ENCODE data around the gene NOSIP.

Gene NOSIP

GRCh38 chr19:49590071-49590970 lies 10.0 kb upstream of the NOSIP start:
- peaks cover 0 to 12% of the 10 kb centered on the region in 2 donors for H3K36me3 ChIP-seq (ENCODE audit: control insufficient read depth in 1 of 2, insufficient read depth in 2 of 2, low read length in 2 of 2)
- peaks cover 15 to 23% of the 10 kb centered on the region in 2 donors for H3K4me1 ChIP-seq (ENCODE audit: control insufficient read depth in 1 of 2, insufficient read depth in 2 of 2, low read length in 2 of 2)
- no peaks in the 10 kb centered on the region for H3K27me3 ChIP-seq (ENCODE audit: control insufficient read depth in 1 of 2, insufficient read depth in 2 of 2, low read length in 2 of 2)
- no peaks in the 10 kb centered on the region for H3K9me3 ChIP-seq (ENCODE audit: control insufficient read depth in 1 of 2, low read length in 2 of 2)
- H3K27ac ChIP-seq (ENCODE audit: low read depth, low read length): peak overlapping the region; percentile 93
- H3K9ac ChIP-seq (ENCODE audit: low read depth in 1 of 2, low read length in 2 of 2): peak overlapping the region; percentile 94 to 95
- H3K4me3 ChIP-seq (ENCODE audit: low read depth in 1 of 2, low read length in 2 of 2): peak overlapping the region; percentile 78 to 93

GRCh38 chr19:49589502-49589905 lies 9.1 kb upstream of the NOSIP start:
- Histone ChIP-seq H3K27ac (ENCODE audit: low read depth, low read length) (no peak overlapping the region), H3K4me3 (ENCODE audit: low read depth in 1 of 2, low read length in 2 of 2) (no peak overlapping the region), H3K4me1 (ENCODE audit: control insufficient read depth in 1 of 2, insufficient read depth in 2 of 2, low read length in 2 of 2) (peaks cover 15 to 23% of the 10 kb centered on the region in 2 donors), H3K9ac (ENCODE audit: low read depth in 1 of 2, low read length in 2 of 2) (no peak overlapping the region), H3K27me3 (ENCODE audit: control insufficient read depth in 1 of 2, insufficient read depth in 2 of 2, low read length in 2 of 2) (no peaks in the 10 kb centered on the region), H3K9me3 (ENCODE audit: control insufficient read depth in 1 of 2, low read length in 2 of 2) (no peaks in the 10 kb centered on the region), H3K36me3 (ENCODE audit: control insufficient read depth in 1 of 2, insufficient read depth in 2 of 2, low read length in 2 of 2) (peaks cover 0 to 9% of the 10 kb centered on the region in 2 donors)

GRCh38 chr19:49588365-49589122 lies 8.2 kb upstream of the NOSIP start:
- no peak overlapping the region for H3K9ac ChIP-seq (ENCODE audit: low read depth in 1 of 2, low read length in 2 of 2)
- H3K27me3 ChIP-seq (ENCODE audit: control insufficient read depth in 1 of 2, insufficient read depth in 2 of 2, low read length in 2 of 2): no peaks in the 10 kb centered on the region
- H3K9me3 ChIP-seq (ENCODE audit: control insufficient read depth in 1 of 2, low read length in 2 of 2): no peaks in the 10 kb centered on the region

GRCh38 chr19:49587227-49587626 lies 6.9 kb upstream of the NOSIP start:
- H3K9ac ChIP-seq (ENCODE audit: low read depth in 1 of 2, low read length in 2 of 2): no peak overlapping the region
- H3K4me3 ChIP-seq (ENCODE audit: low read depth in 1 of 2, low read length in 2 of 2): no peak overlapping the region
- H3K27me3 ChIP-seq (ENCODE audit: control insufficient read depth in 1 of 2, insufficient read depth in 2 of 2, low read length in 2 of 2): no peaks in the 10 kb centered on the region
- no peaks in the 10 kb centered on the region for H3K36me3 ChIP-seq (ENCODE audit: control insufficient read depth in 1 of 2, insufficient read depth in 2 of 2, low read length in 2 of 2)
- no peaks in the 10 kb centered on the region for H3K9me3 ChIP-seq (ENCODE audit: control insufficient read depth in 1 of 2, low read length in 2 of 2)
- no peak overlapping the region for H3K27ac ChIP-seq (ENCODE audit: low read depth, low read length)
- H3K4me1 ChIP-seq (ENCODE audit: control insufficient read depth in 1 of 2, insufficient read depth in 2 of 2, low read length in 2 of 2): peaks cover 2 to 9% of the 10 kb centered on the region in 2 donors

More at GRCh38 chr19:49588365-49589122, 8.2 kb upstream of the NOSIP start:
- no peak overlapping the region for H3K27ac ChIP-seq (ENCODE audit: low read depth, low read length)
- peaks cover 9 to 17% of the 10 kb centered on the region in 2 donors for H3K4me1 ChIP-seq (ENCODE audit: control insufficient read depth in 1 of 2, insufficient read depth in 2 of 2, low read length in 2 of 2)
- H3K4me3 ChIP-seq (ENCODE audit: low read depth in 1 of 2, low read length in 2 of 2): no peak overlapping the region
- no peaks in the 10 kb centered on the region for H3K36me3 ChIP-seq (ENCODE audit: control insufficient read depth in 1 of 2, insufficient read depth in 2 of 2, low read length in 2 of 2)

- Histone ChIP-seq H3K4me1 (ENCODE audit: control insufficient read depth in 1 of 2, insufficient read depth in 2 of 2, low read length in 2 of 2) (peaks cover 0 to 6% of the 10 kb centered on the region in 2 donors), H3K27me3 (ENCODE audit: control insufficient read depth in 1 of 2, insufficient read depth in 2 of 2, low read length in 2 of 2) (no peaks in the 10 kb centered on the region), H3K36me3 (ENCODE audit: control insufficient read depth in 1 of 2, insufficient read depth in 2 of 2, low read length in 2 of 2) (no peaks in the 10 kb centered on the region), H3K9ac (ENCODE audit: low read depth in 1 of 2, low read length in 2 of 2) (no peak overlapping the region), H3K9me3 (ENCODE audit: control insufficient read depth in 1 of 2, low read length in 2 of 2) (no peaks in the 10 kb centered on the region), H3K4me3 (ENCODE audit: low read depth in 1 of 2, low read length in 2 of 2) (no peak overlapping the region), H3K27ac (ENCODE audit: low read depth, low read length) (no peak overlapping the region)
Measured at GRCh38 chr19:49585023-49585422, 4.7 kb upstream of the NOSIP start.

- H3K4me1 ChIP-seq (ENCODE audit: control insufficient read depth in 1 of 2, insufficient read depth in 2 of 2, low read length in 2 of 2): peaks cover 10 to 18% of the 10 kb centered on the region in 2 donors
- H3K27ac ChIP-seq (ENCODE audit: low read depth, low read length): no peak overlapping the region
- H3K4me3 ChIP-seq (ENCODE audit: low read depth in 1 of 2, low read length in 2 of 2): no peak overlapping the region
- no peak overlapping the region for H3K9ac ChIP-seq (ENCODE audit: low read depth in 1 of 2, low read length in 2 of 2)
- H3K36me3 ChIP-seq (ENCODE audit: control insufficient read depth in 1 of 2, insufficient read depth in 2 of 2, low read length in 2 of 2): no peaks in the 10 kb centered on the region
- no peaks in the 10 kb centered on the region for H3K27me3 ChIP-seq (ENCODE audit: control insufficient read depth in 1 of 2, insufficient read depth in 2 of 2, low read length in 2 of 2)
- no peaks in the 10 kb centered on the region for H3K9me3 ChIP-seq (ENCODE audit: control insufficient read depth in 1 of 2, low read length in 2 of 2)
Measured at GRCh38 chr19:49583239-49583638, 2.9 kb upstream of the NOSIP start.

- Histone ChIP-seq H3K4me1 (ENCODE audit: control insufficient read depth in 1 of 2, insufficient read depth in 2 of 2, low read length in 2 of 2) (peaks cover 10 to 18% of the 10 kb centered on the region in 2 donors), H3K9ac (ENCODE audit: low read depth in 1 of 2, low read length in 2 of 2) (peak within 1 kb of the TSS; percentile 83), H3K27me3 (ENCODE audit: control insufficient read depth in 1 of 2, insufficient read depth in 2 of 2, low read length in 2 of 2) (no peaks in the 10 kb centered on the region), H3K9me3 (ENCODE audit: control insufficient read depth in 1 of 2, low read length in 2 of 2) (no peaks in the 10 kb centered on the region), H3K27ac (ENCODE audit: low read depth, low read length) (no peak within 1 kb of the TSS), H3K36me3 (ENCODE audit: control insufficient read depth in 1 of 2, insufficient read depth in 2 of 2, low read length in 2 of 2) (no peaks in the 10 kb centered on the region), H3K4me3 (ENCODE audit: low read depth in 1 of 2, low read length in 2 of 2) (peak within 1 kb of the TSS; percentile 85)
Measured at GRCh38 chr19:49581007-49581508, 702 bp upstream of the NOSIP start, which contains the start of gene PRRG2. Gene PRRG2, plus strand, starts transcription at chr19:49581316. Its CDS starts 1,904 bp downstream, at chr19:49583220.

- Histone ChIP-seq H3K27me3 (ENCODE audit: control insufficient read depth in 1 of 2, insufficient read depth in 2 of 2, low read length in 2 of 2) (no peaks in the 10 kb centered on the region), H3K9ac (ENCODE audit: low read depth in 1 of 2, low read length in 2 of 2) (peak overlapping the region; percentile 83), H3K36me3 (ENCODE audit: control insufficient read depth in 1 of 2, insufficient read depth in 2 of 2, low read length in 2 of 2) (peaks cover 5 to 6% of the 10 kb centered on the region in 2 donors), H3K4me1 (ENCODE audit: control insufficient read depth in 1 of 2, insufficient read depth in 2 of 2, low read length in 2 of 2) (peaks cover 10 to 18% of the 10 kb centered on the region in 2 donors), H3K4me3 (ENCODE audit: low read depth in 1 of 2, low read length in 2 of 2) (peak overlapping the region; percentile 85), H3K9me3 (ENCODE audit: control insufficient read depth in 1 of 2, low read length in 2 of 2) (no peaks in the 10 kb centered on the region), H3K27ac (ENCODE audit: low read depth, low read length) (no peak overlapping the region)
Measured at GRCh38 chr19:49579947-49580263, 451 bp downstream of the NOSIP start.

- peaks cover 5 to 10% of the 10 kb centered on the region in 2 donors for H3K36me3 ChIP-seq (ENCODE audit: control insufficient read depth in 1 of 2, insufficient read depth in 2 of 2, low read length in 2 of 2)
- H3K4me3 ChIP-seq (ENCODE audit: low read depth in 1 of 2, low read length in 2 of 2): peak overlapping the region; percentile 85
- H3K4me1 ChIP-seq (ENCODE audit: control insufficient read depth in 1 of 2, insufficient read depth in 2 of 2, low read length in 2 of 2): peaks cover 10 to 18% of the 10 kb centered on the region in 2 donors
- H3K9me3 ChIP-seq (ENCODE audit: control insufficient read depth in 1 of 2, low read length in 2 of 2): no peaks in the 10 kb centered on the region
- H3K9ac ChIP-seq (ENCODE audit: low read depth in 1 of 2, low read length in 2 of 2): peak overlapping the region in 1 of 2 donors; percentile 83
- H3K27me3 ChIP-seq (ENCODE audit: control insufficient read depth in 1 of 2, insufficient read depth in 2 of 2, low read length in 2 of 2): no peaks in the 10 kb centered on the region
- no peak overlapping the region for H3K27ac ChIP-seq (ENCODE audit: low read depth, low read length)
Measured at GRCh38 chr19:49579193-49579592, 1.2 kb downstream of the NOSIP start.

Data from duodenal mucosa (tissue), 2 donors.